HuH-7.5 (cell line): ENCODE data around the gene RRM1.
"Not testable (repeated sequence)": the region's sequence is repeated elsewhere in the genome, so short reads cannot be mapped to it uniquely, and the experiment has no call there.

ENCODE experiments used
- DNase-seq: peaks from one replicate; pipeline ENCODE4 v3.0.0; 2011; ENCODE audit warnings: low spot score

The RRM1 gene

DNA sequence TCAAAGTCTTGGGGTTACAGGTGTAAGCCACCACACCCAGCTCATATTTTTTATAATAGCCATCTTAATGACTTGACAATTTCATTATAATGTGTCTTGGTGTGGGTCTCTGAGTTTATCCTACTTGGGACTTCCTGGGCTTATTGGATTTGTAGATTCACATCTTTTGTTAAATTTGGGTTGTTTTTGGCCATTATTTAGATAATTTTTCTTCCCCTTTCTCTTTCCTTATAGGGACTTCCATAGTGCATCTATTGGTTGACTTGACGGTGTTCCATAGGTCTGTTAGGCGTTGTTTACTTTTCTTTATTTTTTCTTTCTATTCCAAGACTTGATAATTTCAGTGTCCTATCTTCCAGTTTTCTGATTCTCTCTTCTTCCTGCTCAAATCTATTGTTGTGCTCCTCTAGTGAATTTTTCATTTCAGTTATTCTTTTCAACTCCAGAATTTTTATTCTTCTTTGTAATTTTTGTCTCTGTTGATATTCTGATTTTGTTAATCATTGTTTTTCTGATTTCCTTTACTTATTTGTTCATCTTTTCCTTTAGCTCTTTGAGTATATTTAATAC, 45.6 kb downstream of the RRM1 start:
- no peak for DNase-seq

- no peak for DNase-seq
Observed at GRCh38 chr11:4146070-4146771, 51.6 kb downstream of the RRM1 start.

GRCh38 chr11:4146772-4147098, 52.1 kb downstream of the RRM1 start:
- DNase-seq, result no peak

DNA sequence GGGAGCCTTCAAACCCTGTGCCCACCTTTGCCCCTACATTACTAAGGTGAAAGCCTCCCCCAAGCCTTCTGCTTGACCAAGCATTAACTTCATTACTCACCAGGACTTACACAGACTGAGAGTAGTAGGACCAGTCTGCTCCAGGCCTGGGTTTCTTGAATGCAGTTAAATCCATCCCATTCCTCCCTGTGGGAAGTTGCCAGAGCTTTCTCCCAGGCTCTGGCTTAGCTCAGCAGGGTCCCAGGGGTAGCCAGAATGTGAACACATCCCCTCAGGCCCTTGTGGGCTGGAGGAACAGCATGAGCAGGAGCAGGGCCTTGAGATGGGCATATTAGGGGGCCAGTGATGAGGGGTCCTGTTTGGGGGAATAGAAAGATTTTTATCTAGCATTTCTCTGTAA, 59.9 kb downstream of the RRM1 start:
- DNase-seq, result no peak

DNA sequence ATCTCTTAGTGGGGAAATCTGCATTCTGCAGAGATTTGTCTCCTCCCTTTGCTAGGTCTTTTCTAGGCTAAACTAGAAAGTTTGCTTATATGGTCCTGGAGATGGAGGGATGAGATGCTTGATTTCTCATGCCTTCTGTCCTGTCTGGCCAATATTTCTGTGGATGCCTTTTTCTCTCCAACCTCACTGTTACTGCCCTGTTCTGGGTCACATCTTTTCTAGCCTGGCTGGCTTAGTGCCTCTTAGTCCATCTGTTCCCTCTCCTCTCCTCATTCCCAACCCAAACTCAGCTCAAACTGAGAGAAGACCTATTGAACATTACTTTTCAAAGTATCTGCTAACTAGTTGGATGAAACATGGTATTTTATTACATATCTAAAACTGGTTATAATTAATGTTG, 62.0 kb downstream of the RRM1 start:
- no peak for DNase-seq

DNA sequence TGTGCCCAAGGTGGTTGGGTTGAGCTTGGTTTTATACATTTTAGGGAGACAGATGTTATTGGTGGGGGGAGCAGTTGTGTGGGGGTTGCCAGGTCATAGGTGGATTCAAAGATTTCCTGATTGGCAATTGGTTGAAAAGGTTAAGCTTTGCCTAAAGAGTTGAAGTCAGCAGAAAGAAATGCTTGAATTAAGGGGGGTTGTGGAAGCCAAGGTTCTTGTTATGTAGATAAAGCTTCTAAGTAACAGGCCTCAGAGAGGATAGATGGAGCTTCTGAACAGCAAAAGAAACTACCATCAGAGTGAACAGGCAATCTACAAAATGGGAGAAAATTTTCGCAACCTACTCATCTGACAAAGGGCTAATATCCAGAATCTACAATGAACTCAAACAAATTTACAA, 64.2 kb downstream of the RRM1 start:
- not testable (repeated sequence) for DNase-seq

- DNase-seq, result no peak
Observed at GRCh38 chr11:4161305-4161704, 66.7 kb downstream of the RRM1 start.

DNA sequence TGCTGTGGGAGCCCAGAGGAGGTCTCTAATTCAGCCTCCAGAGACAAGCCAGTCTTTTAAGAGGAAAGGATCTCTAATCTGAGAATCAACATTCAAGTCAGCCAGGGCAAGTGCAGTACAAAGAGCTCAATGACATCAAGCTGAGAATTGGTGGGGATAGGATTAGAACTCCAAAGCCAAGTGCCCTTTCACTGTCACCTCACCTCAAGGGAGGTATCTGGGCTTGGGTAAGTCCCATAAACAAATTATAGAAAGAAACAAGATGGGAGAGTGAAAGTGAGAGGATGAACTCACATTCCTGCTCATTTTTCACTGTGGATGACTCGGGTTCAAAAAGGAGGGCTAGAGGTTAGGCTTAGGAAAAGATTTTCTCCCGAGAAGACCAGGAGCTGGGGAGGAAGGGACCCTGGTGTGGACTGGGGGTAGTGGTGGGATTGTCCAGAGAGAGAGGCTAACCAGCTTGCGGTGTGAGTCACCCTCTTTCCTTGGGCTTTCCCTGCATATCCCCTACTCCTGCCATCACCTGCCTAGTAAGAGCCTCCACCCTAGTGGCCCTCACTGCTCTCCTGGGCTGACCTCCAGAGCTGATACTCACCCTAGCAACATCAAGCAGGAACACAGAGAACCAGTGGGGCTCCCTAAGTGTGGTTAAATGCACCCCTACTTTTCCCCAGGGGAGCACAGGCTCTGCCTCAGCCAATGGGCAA, 70.4 kb downstream of the RRM1 start:
- DNase-seq, result no peak

DNA sequence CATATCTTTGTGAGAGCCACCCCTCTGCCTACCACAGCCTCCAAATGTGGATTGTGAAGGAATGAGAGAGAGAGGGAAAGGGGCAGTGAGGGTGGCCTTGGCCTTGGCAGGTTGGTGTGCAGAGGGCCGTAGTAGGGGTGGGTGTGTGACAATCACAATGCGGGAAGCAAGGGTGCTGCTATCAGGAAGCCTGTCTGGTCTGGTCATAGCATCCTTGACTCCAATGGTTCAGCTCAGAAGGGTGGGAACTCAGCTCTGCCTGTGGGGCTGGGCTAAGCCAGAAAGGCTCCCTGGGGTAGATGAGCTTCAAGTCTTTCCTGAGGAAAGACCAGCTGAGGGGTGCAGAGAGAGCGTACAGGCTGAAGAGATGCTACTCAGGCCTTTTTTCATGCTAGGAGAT, 72.7 kb downstream of the RRM1 start:
- DNase-seq, result no peak

DNA sequence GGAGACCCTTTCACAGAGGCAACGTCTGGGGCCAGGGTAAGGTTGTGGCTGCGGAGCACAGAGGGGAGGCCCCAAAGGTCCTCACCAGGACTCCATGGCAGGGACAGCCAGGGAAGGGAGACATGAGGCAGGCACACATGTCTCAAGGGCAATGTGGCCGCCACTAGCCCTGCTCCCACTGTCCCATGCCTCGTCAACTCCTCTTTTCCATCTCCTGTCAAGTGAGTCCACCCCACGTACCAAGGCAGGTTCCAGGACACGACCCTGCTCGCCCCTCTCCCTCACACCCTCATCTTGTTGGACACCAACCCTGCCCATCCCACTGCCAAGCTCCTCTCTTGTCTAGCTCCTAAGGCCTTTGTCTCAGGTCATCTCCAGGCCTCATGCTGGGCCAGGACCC, 73.2 kb downstream of the RRM1 start:
- no peak for DNase-seq

DNA sequence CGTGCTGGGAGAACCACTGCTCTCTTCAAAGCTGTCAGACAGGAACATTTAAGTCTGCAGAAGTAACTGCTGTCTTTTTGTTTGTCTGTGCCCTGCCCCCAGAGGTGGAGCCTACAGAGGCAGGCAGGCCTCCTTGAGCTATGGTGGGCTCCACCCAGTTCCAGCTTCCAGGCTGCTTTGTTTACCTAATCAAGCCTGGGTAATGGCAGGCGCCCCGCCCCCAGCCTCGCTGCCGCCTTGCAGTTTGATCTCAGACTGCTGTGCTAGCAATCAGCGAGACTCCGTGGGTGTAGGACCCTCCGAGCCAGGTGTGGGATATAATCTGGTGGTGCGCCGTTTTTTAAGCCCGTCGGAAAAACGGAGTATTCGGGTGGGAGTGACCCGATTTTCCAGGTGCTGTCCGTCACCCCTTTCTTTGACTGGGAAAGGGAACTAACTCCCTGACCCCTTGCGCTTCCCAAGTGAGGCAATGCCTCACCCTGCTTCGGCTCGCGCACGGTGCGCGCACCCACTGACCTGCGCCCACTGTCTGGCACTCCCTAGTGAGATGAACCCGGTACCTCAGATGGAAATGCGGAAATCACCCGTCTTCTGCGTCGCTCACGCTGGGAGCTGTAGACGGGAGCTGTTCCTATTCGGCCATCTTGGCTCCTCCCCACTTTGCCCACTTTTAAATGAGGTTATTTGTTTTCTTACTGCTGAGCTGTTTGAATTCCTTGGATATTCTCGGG, 81.2 kb downstream of the RRM1 start:
- DNase-seq, result not testable (repeated sequence)

- no peak for DNase-seq
Observed at GRCh38 chr11:4178813-4179662, 84.4 kb downstream of the RRM1 start.

DNA sequence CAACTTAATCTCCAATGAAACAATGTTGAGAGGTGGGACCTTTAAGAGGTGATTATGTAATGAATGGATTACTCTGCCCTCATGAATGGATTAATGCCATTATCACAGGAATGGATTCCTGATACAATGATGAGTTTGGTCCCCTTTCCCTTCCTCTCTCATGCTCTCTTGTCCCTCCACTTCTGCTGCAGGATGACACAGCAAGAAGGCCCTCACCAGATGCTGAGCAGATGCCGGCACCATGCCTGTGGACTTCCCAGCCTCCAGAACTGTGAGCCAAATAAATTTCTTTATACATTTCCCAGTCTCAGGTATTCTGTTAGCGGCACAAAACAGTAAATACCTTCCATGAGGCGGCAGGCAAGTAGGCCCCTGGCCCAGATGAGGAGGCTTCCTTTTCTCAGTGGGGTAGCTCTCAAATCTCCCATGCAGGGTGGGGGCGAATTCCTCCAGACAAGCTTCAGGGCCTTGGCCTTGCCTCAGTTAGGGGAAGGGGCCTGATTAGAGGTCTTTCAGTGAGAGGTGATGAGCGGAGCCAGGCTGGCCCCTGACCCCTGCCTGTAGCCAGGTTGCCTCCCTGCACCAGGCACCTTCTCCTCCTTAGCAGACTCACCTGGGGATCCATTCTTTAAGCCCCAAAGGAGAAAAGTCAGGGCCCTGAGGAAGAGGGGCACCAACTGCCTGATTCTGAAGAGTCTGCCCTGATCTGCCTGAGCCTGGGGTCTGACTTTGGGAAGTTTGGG, 86.0 kb downstream of the RRM1 start:
- DNase-seq, result no peak

DNA sequence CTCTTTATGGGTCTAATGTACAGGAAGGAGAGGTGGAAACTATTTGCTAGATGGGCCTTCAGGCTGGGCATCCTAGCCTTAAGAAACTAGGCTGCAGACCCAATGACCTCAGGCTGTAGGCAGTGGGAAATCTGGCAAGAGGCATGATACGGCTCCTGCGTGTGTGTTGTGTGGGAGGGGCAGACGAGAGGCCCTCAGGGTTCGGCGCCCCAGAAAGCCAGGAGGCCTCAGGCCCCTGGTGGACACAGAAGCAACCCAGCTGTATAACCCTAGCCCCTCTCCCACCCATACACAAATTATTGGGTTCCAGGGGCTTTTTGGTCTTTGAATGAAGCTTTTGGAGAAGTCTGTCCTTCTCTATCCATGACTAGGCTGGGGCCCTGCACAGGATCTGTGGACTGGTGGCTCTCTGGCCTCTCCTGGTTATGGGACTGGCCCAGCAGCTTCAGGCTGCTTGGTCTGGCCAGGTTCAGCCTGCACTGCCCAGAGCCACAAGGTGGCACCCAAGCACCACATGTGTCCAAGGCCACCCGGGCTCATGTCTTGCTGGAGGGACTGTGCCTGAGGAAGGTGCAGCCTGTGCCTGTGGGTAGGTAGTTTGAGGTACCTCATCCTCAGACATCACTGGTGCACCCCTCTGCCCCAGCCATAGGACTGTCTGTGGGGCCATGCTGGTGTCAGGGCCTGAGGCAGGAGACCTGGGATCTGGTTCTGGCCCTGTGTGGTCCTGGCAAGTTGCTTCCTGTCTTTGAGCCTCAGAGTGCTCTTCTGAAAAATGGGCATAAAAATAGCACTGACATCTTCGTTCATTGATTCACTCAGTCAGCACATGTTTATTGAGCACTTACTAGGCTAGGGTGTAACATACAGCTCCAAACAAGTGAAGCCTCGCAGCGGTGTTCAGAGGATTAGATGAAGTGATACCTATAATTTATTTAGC, 87.5 kb downstream of the RRM1 start:
- peak; percentile 59 for DNase-seq

GRCh38 chr11:4183410-4184057, 88.9 kb downstream of the RRM1 start:
- DNase-seq, result no peak

GRCh38 chr11:4184163-4184916, 89.7 kb downstream of the RRM1 start:
- DNase-seq, result no peak

DNA sequence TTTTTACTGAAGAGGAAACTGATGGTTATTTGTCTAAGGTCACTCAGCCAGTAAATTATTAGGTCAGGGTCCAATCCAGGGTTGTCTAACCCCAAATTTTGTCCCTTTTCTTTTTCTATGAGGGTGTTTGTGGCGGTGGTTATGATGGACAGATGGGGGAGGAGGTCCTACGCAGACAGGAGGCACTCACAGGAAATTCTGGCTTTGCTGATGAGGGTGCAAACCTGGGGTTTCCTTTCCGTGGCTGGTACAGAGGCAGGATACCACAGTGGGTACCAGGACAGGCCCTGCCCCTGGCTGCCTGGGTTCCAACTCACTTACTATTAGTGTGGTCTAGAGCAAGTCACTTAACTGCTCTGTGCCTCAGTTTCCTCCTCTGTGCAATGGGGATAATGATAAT, 91.0 kb downstream of the RRM1 start:
- DNase-seq, result no peak

GRCh38 chr11:4186464-4187054, 92.0 kb downstream of the RRM1 start:
- no peak for DNase-seq
